Heart right ventricle (tissue), 16 donors: ENCODE data around the gene OR13C8. TPM values are rescaled to one million over a fixed set of nuclear protein-coding genes. Genes with fewer than 3 reads are reported as not detected.

Source experiments
- ATAC-seq, 8 donors: fragments of 200-7000 bp; cut with Tn5 transposase; one replicate each; pipeline ENCODE4 v1.9.1; 2020; ENCODE audit warnings: mild to moderate bottlenecking in 8 of 8, moderate library complexity in 8 of 8, moderate number of reproducible peaks in 1 of 8
- DNase-seq, 2 donors: peaks; one replicate each; pipeline ENCODE4 v3.0.0-alpha.2; 2020
- H3K27ac ChIP-seq, 10 donors: fragments of 200-600 bp; sonication (generic) in 2 of 10; one replicate each; pipeline versions ENCODE4 v1.5.0 to v1.8.0; 2020 to 2022; ENCODE audit warnings: mild to moderate bottlenecking in 3 of 10
- H3K27me3 ChIP-seq, 7 donors: fragments of 200-600 bp; one replicate each; pipeline ENCODE4 v1.8.0; 2021 to 2022; ENCODE audit warnings: mild to moderate bottlenecking in 2 of 7
- H3K36me3 ChIP-seq, 9 donors: fragments of 200-600 bp; sonication (generic) in 1 of 9; one replicate each; pipeline versions ENCODE4 v1.5.0 to v1.8.0; 2020 to 2022; ENCODE audit warnings: mild to moderate bottlenecking in 2 of 9
- H3K4me1 ChIP-seq, 9 donors: fragments of 200-600 bp; sonication (generic) in 1 of 9; one replicate each; pipeline versions ENCODE4 v1.5.0 to v1.8.0; 2020 to 2022; ENCODE audit warnings: mild to moderate bottlenecking in 4 of 9
- H3K4me3 ChIP-seq, 10 donors: fragments of 200-600 bp; sonication (generic) in 2 of 10; one replicate each; pipeline versions ENCODE4 v1.5.0 to v1.8.0; 2020 to 2022; ENCODE audit warnings: mild to moderate bottlenecking in 7 of 10, moderate library complexity in 2 of 10
- H3K9me3 ChIP-seq, 11 donors: fragments of 200-600 bp in 10 of 11; sonication (generic) in 2 of 11; one replicate each; pipeline versions ENCODE4 v1.5.0 to v1.8.0; 2013 to 2022; ENCODE audit warnings: mild to moderate bottlenecking in 2 of 11, control low read depth in 1 of 11, moderate library complexity in 1 of 11
- WGBS, 2 donors: extraction: QIAGEN DNeasy Blood & Tissue Kit; methylation state at CpG; one replicate each; pipeline ENCODE4 v1.1.7; 2013; ENCODE audit warnings: inconsistent platforms in 1 of 2; 5-methylcytosine and 5-hydroxymethylcytosine counted together
- intact Hi-C, 10 donors: fragments of 100-400 bp; cut with DNase I; formaldehyde crosslinking; loops; one replicate each; pipeline versions ENCODE4 v1.11.1 to v1.14.2; 2022
- polyA plus RNA-seq, 2 donors: library from polyadenylated mRNA; stranded (reverse); fragments of 200-250 nt; gene quantifications; one replicate each; pipeline ENCODE4 v1.2.3, GENCODE V29; 2013
- total RNA-seq, 10 donors: library from RNA; stranded (reverse); fragmentation: NEBNext Ultra II Directional in 3 of 10; extraction: Animal tissue kit (Norgen Biotek cat#: 25700) in 3 of 10; gene quantifications; one replicate each; pipeline versions ENCODE4 v1.2.1 to v1.2.4, GENCODE V29; 2021 to 2023
- TF ChIP-seq, protein P1 (sequence below), 9 donors: fragments of 200-600 bp; sonication (generic) in 2 of 9; IDR thresholded peaks; one replicate each; pipeline versions ENCODE4 v1.5.0 to v1.8.0; 2021 to 2022; ENCODE audit warnings: antibody characterized with exemption in 9 of 9, mild to moderate bottlenecking in 5 of 9, moderate library complexity in 1 of 9
- donor health status: Arrhythmogenic right ventricular cardiomyopathy.
- donor health status: ischemic (EF 13 %, LVEDD 7.1; RV severe dilation, severe dysfunction).
- donor health status: healthy with polysubstance abuse.
- donor health status: DM: no; HTN: yes; CAD: no.
- donor health status: DM: no; HTN: no; CAD: no.
- donor health status: ischemic (EF 25% LVEDD 6.9; RV normal size, moderate dysfunction).
- donor health status: ischemic (EF 25% LVEDD 5.7; RV mildly dilated, moderate dysfunction).
- donor health status: healthy.
- donor health status: DM: yes; HTN: yes; CAD: no.
- donor health status: Ischemic cardiomyopathy.
- donor health status: ischemic (EF 35%, LVEDD 5.7; RV mildly dilated, moderate dysfunction).
- donor health status: nonischemic (EF 11% LVEDD 7.7; RV severe dilation, severe dysfunction).
- donor health status: DM: yes; HTN: yes; CAD: no.
- donor health status: PGD.
- donor health status: ischemic (EF 29% LVEDD 5.4; RV normal size, mild dysfunction).
- donor health status: nonischemic (EF 23%, LVEDD 6.1; RV moderate dilation, normal function).

OR13C8 gene
- total and polyA plus RNA-seq, 12 donors: not detected

DNA sequence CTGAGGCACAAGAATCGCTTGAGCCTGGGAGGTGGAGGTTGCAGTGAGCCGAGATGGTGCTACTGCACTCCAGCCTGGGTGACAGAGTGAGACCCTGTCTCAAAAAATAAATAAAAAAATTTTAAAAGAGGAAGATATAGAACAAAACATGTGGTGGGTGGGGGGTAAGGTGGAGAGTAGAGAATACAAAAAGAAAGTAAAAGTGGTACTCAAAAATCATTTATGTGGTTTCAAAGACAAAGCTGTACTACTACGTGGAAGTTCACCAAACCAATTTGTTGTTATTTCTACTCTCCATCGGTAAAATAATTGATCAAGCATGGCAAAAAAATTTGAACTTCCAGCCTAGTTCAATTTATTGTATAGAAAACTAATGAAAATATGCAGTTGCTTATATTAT is 24.3 kb upstream of the OR13C8 start:
- Histone ChIP-seq H3K27me3 (no peaks in the 10 kb centered on the region), H3K27ac (no peak overlapping the region), H3K9me3 (no peaks in the 10 kb centered on the region), H3K36me3 (no peaks in the 10 kb centered on the region), H3K4me3 (no peak overlapping the region), H3K4me1 (no peaks in the 10 kb centered on the region)
- TF ChIP-seq, protein P1, sequence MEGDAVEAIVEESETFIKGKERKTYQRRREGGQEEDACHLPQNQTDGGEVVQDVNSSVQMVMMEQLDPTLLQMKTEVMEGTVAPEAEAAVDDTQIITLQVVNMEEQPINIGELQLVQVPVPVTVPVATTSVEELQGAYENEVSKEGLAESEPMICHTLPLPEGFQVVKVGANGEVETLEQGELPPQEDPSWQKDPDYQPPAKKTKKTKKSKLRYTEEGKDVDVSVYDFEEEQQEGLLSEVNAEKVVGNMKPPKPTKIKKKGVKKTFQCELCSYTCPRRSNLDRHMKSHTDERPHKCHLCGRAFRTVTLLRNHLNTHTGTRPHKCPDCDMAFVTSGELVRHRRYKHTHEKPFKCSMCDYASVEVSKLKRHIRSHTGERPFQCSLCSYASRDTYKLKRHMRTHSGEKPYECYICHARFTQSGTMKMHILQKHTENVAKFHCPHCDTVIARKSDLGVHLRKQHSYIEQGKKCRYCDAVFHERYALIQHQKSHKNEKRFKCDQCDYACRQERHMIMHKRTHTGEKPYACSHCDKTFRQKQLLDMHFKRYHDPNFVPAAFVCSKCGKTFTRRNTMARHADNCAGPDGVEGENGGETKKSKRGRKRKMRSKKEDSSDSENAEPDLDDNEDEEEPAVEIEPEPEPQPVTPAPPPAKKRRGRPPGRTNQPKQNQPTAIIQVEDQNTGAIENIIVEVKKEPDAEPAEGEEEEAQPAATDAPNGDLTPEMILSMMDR (IDR thresholded peaks at IDR 0.05): no peak
- ATAC-seq (no peak), DNase-seq (no peak)
- intact Hi-C loops: no loop called here
- 87 to 94% methylated on average over 4 of the region's 4 CpGs for WGBS, 2 donors

DNA sequence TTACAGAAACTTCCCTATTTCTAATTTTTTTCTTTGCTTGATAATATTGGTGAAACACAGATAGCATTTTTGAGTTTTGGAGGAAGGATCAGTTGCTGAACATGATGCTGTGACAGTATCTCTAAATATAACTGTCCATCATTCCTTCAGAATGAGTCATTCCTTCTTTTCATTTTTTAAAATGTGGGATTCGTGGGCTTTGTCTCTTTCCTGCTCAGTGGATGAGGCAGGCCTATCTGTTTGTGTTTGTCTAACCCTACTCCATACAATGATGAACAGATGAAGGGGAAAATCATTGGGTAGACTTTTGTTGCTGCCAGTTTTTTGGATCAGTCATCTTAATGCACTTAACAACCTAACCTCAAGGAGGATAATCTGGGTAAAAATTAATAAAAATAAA is 15.7 kb upstream of the OR13C8 start:
- no peak for ATAC-seq
- intact Hi-C loops: no loop called here
- TF ChIP-seq, protein P1 (IDR thresholded peaks at IDR 0.05): no peak

GRCh38 chr9:104555521-104555920 is 13.4 kb upstream of the OR13C8 start:
- H3K36me3 ChIP-seq: no peaks in the 10 kb centered on the region
- no peak overlapping the region for H3K4me3 ChIP-seq
- peaks cover 0 to 37% (median 9%) of the 10 kb centered on the region in 11 donors for H3K9me3 ChIP-seq
- no peak overlapping the region for H3K27ac ChIP-seq
- no peaks in the 10 kb centered on the region for H3K4me1 ChIP-seq
- intact Hi-C loops: no loop called here
- TF ChIP-seq, protein P1 (IDR thresholded peaks at IDR 0.05): no peak
- 91 to 95% methylated on average over 1 of the region's 1 CpG for whole genome bisulfite sequencing, 2 donors
- DNase-seq (no peak), ATAC-seq (no peak)
- no peaks in the 10 kb centered on the region for H3K27me3 ChIP-seq

More for the DNA sequence above, 15.7 kb upstream of the OR13C8 start:
- Histone ChIP-seq H3K27me3 (no peaks in the 10 kb centered on the region), H3K9me3 (peaks cover 0 to 17% (median 0%) of the 10 kb centered on the region in 11 donors), H3K4me1 (no peaks in the 10 kb centered on the region), H3K4me3 (no peak overlapping the region), H3K36me3 (no peaks in the 10 kb centered on the region), H3K27ac (no peak overlapping the region)
- WGBS, 2 donors: 26 to 41% methylated on average over 1 of the region's 1 CpG
- no peak for DNase-seq

DNA sequence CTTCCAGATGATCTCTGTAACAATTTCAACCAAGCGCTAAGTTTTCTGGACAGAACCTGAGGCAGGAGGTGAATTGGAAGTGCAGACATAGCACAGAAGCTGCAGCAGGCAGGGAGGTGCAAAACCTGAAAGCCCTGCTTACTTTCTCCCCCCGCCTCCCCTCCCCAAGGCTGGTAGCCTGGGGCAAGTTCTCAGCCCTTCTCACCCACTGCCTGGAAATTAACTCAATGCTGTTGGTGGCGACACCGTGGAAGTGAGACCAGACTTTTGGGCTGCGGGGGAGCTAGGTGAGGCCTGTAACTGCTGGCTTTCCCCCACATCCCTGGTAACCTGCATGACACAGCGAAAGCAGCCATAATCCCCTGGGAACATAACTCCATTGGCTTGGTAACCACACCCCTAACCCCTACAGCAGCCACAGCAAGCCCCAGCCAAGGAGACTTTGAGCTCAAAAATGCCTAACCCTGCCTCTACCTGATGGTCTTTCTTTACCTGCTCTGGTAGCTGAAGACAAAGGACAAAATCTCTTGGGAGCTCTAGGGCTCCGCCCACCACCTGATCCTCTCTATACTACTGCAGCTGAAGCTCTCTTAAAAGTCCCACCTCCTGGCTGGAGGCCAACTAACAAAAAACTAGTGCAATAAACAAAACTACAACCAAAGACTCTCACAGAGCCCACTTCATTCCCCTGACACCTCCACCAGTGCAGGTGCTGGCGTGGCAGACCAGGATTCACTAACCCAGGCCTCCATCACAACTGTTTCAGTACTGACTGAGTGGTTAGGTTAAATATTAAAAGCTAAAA is 11.9 kb upstream of the OR13C8 start:
- TF ChIP-seq, protein P1 (IDR thresholded peaks at IDR 0.05): no peak
- Histone ChIP-seq H3K4me3 (no peak overlapping the region), H3K27ac (no peak overlapping the region), H3K4me1 (no peaks in the 10 kb centered on the region), H3K9me3 (peaks cover 0 to 37% (median 9%) of the 10 kb centered on the region in 11 donors), H3K27me3 (no peaks in the 10 kb centered on the region), H3K36me3 (no peaks in the 10 kb centered on the region)
- ATAC-seq: no peak
- DNase-seq: no peak
- intact Hi-C loops: no loop called here
- 82 to 85% methylated on average over 8 of the region's 8 CpGs for WGBS, 2 donors
